ENCODE results near the gene MPRIP. TPM values are rescaled to one million over a fixed set of nuclear protein-coding genes. Genes with fewer than 3 reads are reported as not detected.

Gene MPRIP
- total RNA-seq, 1 experiment from 2014 or later: 258 TPM

DNA sequence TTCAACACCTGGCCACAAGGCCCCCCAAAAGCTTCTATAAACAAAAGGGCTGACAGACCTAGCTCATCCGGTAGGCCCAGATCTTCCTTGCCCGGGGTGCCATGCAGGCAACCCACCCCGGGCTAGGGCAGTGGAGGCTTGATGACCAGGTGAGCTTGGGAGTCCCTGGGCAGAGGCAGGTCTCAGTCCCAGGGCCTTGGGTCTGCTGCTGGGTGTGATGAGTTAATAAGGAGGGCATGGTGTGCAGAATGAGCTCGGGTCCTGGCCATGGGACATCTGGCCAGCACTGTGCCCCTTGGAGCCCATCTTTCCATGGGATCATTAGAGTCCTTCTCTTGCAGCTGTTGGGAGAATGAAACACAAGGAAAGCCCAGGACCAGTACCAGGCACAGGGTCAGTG is 20.2 kb upstream of the MPRIP start (continued):
- TF ChIP-seq YY1 (IDR thresholded peaks at IDR 0.05; ENCODE audit: extremely low read depth, insufficient replicate concordance, low read depth, low read length) (no peak), SIN3A (IDR thresholded peaks at IDR 0.05; ENCODE audit: low read depth) (no peak)

- H3K79me2 ChIP-seq (ENCODE audit: insufficient read depth, low read length): no peaks in the 10 kb centered on the region
- BruUV-seq (replicated peaks): no TSS peak
- H3K27ac ChIP-seq (ENCODE audit: low read depth, low read length): peak overlapping the region; percentile 66; the same call in 1 of the 2 replicates
- no peak overlapping the region for H3K4me3 ChIP-seq (replicated peaks in 1 of 2; ENCODE audit: low read depth in 1 of 2, low read length in 2 of 2)
- DNase-seq (ENCODE audit: low read depth, low spot score) (no peak), ATAC-seq (no peak)
- H3K4me2 ChIP-seq (ENCODE audit: low read length): peak overlapping the region; percentile 82; the same call in 1 of the 2 replicates
- H2AFZ ChIP-seq (ENCODE audit: low read depth, low read length, poor library complexity, severe bottlenecking): no peak overlapping the region
- TF ChIP-seq SIN3A (IDR thresholded peaks at IDR 0.05; ENCODE audit: low read depth): no peak
- TF ChIP-seq YY1 (IDR thresholded peaks at IDR 0.05; ENCODE audit: extremely low read depth, insufficient replicate concordance, low read depth, low read length): no peak
- H3K36me3 ChIP-seq (ENCODE audit: control insufficient read depth in 1 of 2, insufficient read depth in 2 of 2, low read length in 2 of 2): no peaks in the 10 kb centered on the region
- intact Hi-C loops (cut with micrococcal nuclease): no loop called here
- H3K9me3 ChIP-seq (ENCODE audit: control insufficient read depth in 1 of 2, insufficient read depth in 1 of 2, low read depth in 1 of 2, low read length in 2 of 2): no peaks in the 10 kb centered on the region
- no peaks in the 10 kb centered on the region for H3K9me2 ChIP-seq (ENCODE audit: insufficient read depth)
- CTCF ChIA-PET: no interaction called here
- peak overlapping the region; percentile 68 for H3K9ac ChIP-seq (ENCODE audit: low read length)
- H3K4me1 ChIP-seq (ENCODE audit: control insufficient read depth in 1 of 2, insufficient read depth in 2 of 2, low read length in 2 of 2): peaks cover 61 to 73% of the 10 kb centered on the region in 2 experiments
- no peaks in the 10 kb centered on the region for H3K27me3 ChIP-seq (ENCODE audit: insufficient read depth, low read length)
- RAD21 ChIA-PET (ENCODE audit: low non-redundant PET in 1 of 2, low total read pairs in 2 of 2, uncharacterized antibody in 2 of 2, unreplicated experiment in 2 of 2): no interaction called here
- H4K20me1 ChIP-seq (ENCODE audit: insufficient read depth): no peaks in the 10 kb centered on the region
- POLR2A ChIA-PET: no interaction called here
These were observed 19.8 kb upstream of the MPRIP start for GRCh38 chr17:17022456-17022855.

DNA sequence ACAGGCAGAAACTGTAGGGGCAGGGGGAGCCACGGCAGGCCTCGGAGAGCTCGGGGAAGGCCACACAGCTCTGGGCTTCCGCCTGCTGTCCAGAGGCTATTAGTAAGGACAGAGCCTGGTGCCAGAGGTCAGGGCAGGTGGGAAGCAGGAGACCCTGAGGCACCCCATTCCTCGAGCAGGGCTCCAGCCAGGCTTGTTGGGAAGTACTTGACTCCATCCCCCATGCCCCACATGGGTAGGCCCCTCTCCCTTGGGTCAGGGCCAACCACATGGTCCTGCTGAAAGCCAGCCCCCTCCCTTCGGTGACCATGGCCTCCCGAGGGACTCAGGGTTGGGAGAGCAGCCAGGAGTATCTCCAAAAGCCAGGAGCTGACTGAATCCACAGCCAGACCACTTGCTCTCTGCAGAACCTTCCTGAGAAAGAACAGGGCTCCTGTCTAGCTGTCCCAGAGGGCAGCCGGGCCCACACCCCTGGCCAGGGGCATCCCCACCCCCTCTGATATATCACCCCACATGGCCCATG is 17.4 kb upstream of the MPRIP start:
- H3K4me2 ChIP-seq (ENCODE audit: low read length): no peak overlapping the region
- peaks cover 59 to 73% of the 10 kb centered on the region in 2 experiments for H3K4me1 ChIP-seq (ENCODE audit: control insufficient read depth in 1 of 2, insufficient read depth in 2 of 2, low read length in 2 of 2)
- H3K4me3 ChIP-seq (replicated peaks in 1 of 2; ENCODE audit: low read depth in 1 of 2, low read length in 2 of 2): no peak overlapping the region
- H3K36me3 ChIP-seq (ENCODE audit: control insufficient read depth in 1 of 2, insufficient read depth in 2 of 2, low read length in 2 of 2): no peaks in the 10 kb centered on the region
- no peak for TF ChIP-seq POLR2A (IDR thresholded peaks at IDR 0.05; ENCODE audit: borderline replicate concordance, extremely low read depth, insufficient read depth, insufficient read length)
- RAD21 ChIA-PET (ENCODE audit: low non-redundant PET in 1 of 2, low total read pairs in 2 of 2, uncharacterized antibody in 2 of 2, unreplicated experiment in 2 of 2): no interaction called here
- no peak for ATAC-seq
- no peak overlapping the region; the same call in 1 of the 2 replicates for H3K9ac ChIP-seq (ENCODE audit: low read length)
- intact Hi-C loops (cut with micrococcal nuclease): no loop called here
- CTCF ChIA-PET: no interaction called here
- no peak overlapping the region; the same call in 1 of the 2 replicates for H3K27ac ChIP-seq (ENCODE audit: low read depth, low read length)
- no peaks in the 10 kb centered on the region for H3K9me3 ChIP-seq (ENCODE audit: control insufficient read depth in 1 of 2, insufficient read depth in 1 of 2, low read depth in 1 of 2, low read length in 2 of 2)
- no peaks in the 10 kb centered on the region for H3K79me2 ChIP-seq (ENCODE audit: insufficient read depth, low read length)
- POLR2A ChIA-PET: no interaction called here
- no peak for DNase-seq (ENCODE audit: low read depth, low spot score)
- H2AFZ ChIP-seq (ENCODE audit: low read depth, low read length, poor library complexity, severe bottlenecking): no peak overlapping the region
- no peaks in the 10 kb centered on the region for H4K20me1 ChIP-seq (ENCODE audit: insufficient read depth)
- no peaks in the 10 kb centered on the region for H3K9me2 ChIP-seq (ENCODE audit: insufficient read depth)
- no peaks in the 10 kb centered on the region for H3K27me3 ChIP-seq (ENCODE audit: insufficient read depth, low read length)
- no TSS peak for BruUV-seq (replicated peaks)
